DOHH2 (cell line): ENCODE results near the gene CEP76.

ENCODE experiments used
- EZH2phosphoT487 ChIP-seq: fragments of 200-600 bp; sonication (generic); IDR thresholded peaks from 2 replicates; pipeline ENCODE4 v1.6.1; 2017; ENCODE audit warnings: borderline replicate concordance, mild to moderate bottlenecking, antibody characterized with exemption, low read length, moderate library complexity, mixed read lengths
- TF ChIP-seq, protein P1 (sequence below): fragments of 200-600 bp; sonication (generic); IDR thresholded peaks from one replicate; pipeline ENCODE4 v1.5.1; 2014; ENCODE audit warnings: antibody characterized with exemption, mild to moderate bottlenecking, low read depth, low read length; ENCODE audit not compliant: poor library complexity, severe bottlenecking

DNA sequence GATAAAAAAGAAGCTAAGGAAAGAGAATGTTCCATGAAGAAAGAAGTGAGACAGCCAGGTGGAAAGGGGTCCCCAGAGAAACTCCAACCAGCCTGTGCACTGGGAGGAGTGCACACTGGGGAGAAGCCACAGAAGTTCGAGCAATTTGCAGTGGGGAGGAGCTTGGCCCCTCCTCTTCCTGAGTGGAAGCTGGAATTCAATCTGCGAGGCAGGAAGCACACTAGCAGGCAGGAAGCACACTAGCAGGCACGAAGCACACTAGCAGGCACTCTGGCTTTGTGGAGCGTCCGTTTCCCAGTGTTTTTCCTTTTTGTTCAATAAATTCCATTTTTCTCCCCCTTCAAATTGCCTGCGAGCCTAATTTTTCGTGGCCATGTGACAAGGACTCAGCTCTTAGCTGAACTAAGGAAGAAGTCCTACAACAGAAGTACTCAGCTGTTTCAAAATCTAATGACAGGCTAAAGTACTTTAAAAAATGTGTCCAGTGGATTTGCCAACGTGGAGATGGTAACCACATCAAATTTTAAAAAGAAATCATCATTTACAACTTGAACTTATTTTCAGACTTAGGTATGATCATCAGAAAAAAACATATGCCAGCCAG is 23.2 kb downstream of the CEP76 start:
- TF ChIP-seq, protein P1, sequence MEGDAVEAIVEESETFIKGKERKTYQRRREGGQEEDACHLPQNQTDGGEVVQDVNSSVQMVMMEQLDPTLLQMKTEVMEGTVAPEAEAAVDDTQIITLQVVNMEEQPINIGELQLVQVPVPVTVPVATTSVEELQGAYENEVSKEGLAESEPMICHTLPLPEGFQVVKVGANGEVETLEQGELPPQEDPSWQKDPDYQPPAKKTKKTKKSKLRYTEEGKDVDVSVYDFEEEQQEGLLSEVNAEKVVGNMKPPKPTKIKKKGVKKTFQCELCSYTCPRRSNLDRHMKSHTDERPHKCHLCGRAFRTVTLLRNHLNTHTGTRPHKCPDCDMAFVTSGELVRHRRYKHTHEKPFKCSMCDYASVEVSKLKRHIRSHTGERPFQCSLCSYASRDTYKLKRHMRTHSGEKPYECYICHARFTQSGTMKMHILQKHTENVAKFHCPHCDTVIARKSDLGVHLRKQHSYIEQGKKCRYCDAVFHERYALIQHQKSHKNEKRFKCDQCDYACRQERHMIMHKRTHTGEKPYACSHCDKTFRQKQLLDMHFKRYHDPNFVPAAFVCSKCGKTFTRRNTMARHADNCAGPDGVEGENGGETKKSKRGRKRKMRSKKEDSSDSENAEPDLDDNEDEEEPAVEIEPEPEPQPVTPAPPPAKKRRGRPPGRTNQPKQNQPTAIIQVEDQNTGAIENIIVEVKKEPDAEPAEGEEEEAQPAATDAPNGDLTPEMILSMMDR = no peak
- no peak for TF ChIP-seq EZH2phosphoT487
